ENCODE results near the gene NEAT1.

GRCh38 chr11:65444314-65445051 is 21.9 kb downstream of the NEAT1 start:
- TF ChIP-seq CTCF (IDR thresholded peaks at IDR 0.05 in 4 of 5, conservative IDR thresholded peaks at IDR 0.05 in 1 of 5) (no peak), POLR2A (IDR thresholded peaks at IDR 0.05) (no peak)

Measured in gastrocnemius medialis (tissue), 4 donors.